SH-SY5Y (cell line): ENCODE measurements around the gene CAMTA1.

Source experiments
- GATA2 ChIP-seq: IDR thresholded peaks from 2 replicates; pipeline ENCODE4 v1.6.1; 2011; ENCODE audit warnings: mild to moderate bottlenecking, low read depth, low read length
- GATA3 ChIP-seq: IDR thresholded peaks from 2 replicates; pipeline ENCODE4 v1.6.1; 2011; ENCODE audit warnings: low read depth, mild to moderate bottlenecking, low read length, moderate library complexity

DNA sequence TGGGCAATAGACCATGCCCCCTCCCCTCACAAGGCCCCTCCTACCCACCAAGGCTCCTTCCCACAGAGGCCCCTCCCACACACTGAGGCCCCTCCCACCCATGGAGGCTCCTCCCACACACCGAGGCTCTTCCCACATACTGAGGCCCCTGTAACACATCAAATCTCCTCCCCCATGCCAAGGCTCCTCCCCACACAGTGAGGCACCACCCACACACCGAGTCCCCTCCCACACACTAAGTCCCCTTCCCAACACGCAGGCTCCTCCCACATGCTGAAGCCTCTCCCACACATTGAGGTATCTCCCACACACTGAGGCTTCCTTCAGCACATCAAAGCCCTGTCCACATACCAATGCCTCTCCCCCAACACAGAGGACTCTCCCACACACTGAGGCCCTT lies 391.8 kb downstream of the CAMTA1 start:
- TF ChIP-seq GATA2 (no peak), GATA3 (no peak)
